ENCODE measurements around the gene LCN6. TPM values are rescaled to one million over a fixed set of nuclear protein-coding genes. Genes with fewer than 3 reads are reported as not detected.

The LCN6 gene
- total and polyA plus RNA-seq, 2 donors (not counting 1 experiment from before 2014, with no cell fraction given) = 0.18 TPM; not detected in 1

- Histone ChIP-seq H3K4me1 (ENCODE audit: control insufficient read depth in 2 of 2, insufficient read depth in 2 of 2, low read length in 2 of 2) (peaks cover 18 to 27% of the 10 kb centered on the region in 2 donors), H3K27ac (ENCODE audit: low read length in 2 of 2) (peak within 1 kb of the TSS; percentile 97 to 99), H3K4me2 (replicated peaks; ENCODE audit: low read depth, low read length, poor library complexity, severe bottlenecking) (peak within 1 kb of the TSS; percentile 100), H3K9me3 (ENCODE audit: control extremely low read depth in 1 of 3, control insufficient read depth in 2 of 3, insufficient read depth in 1 of 3, low read length in 2 of 3) (no peaks in the 10 kb centered on the region), H3K9ac (ENCODE audit: low read length) (peak within 1 kb of the TSS; percentile 93), H3K36me3 (replicated peaks in 1 of 2; ENCODE audit: control extremely low read depth in 1 of 2, control insufficient read depth in 1 of 2, extremely low read depth in 1 of 2, insufficient read depth in 2 of 2, low read length in 1 of 2) (peaks cover 0 to 4% of the 10 kb centered on the region in 2 experiments), H3K79me2 (ENCODE audit: control insufficient read depth, insufficient read depth, low read length) (peaks cover 4% of the 10 kb centered on the region), H3K27me3 (replicated peaks in 1 of 4; ENCODE audit: control extremely low read depth in 1 of 4, control insufficient read depth in 3 of 4, insufficient read depth in 4 of 4, low read length in 3 of 4) (no peaks in the 10 kb centered on the region), H2AFZ (ENCODE audit: insufficient read depth, low read depth, low read length, poor library complexity, severe bottlenecking) (peak within 1 kb of the TSS; percentile 80), H4K20me1 (ENCODE audit: control insufficient read depth, insufficient read depth, low read length, poor library complexity, severe bottlenecking) (peaks cover 12% of the 10 kb centered on the region), H3K4me3 (ENCODE audit: control extremely low read depth in 1 of 5, extremely low read depth in 1 of 5, insufficient read depth in 1 of 5, low read depth in 2 of 5, low read length in 4 of 5) (peak within 1 kb of the TSS in 4 of 5 experiments; percentile 69 to 84 (median 80))
- ChIA-PET POLR2A (interaction anchor here (0.6 to 1.2 kb wide), 6 partner anchors 9 to 244 kb away, joined by 3 to 5 read pairs (median 4); partner anchors contain the start of gene LCN8), CTCF (interaction anchor here (0.6 to 10.5 kb wide), 11 partner anchors 16 to 296 kb away, joined by 3 to 106 read pairs (median 4); partner anchors contain the start of genes FUT7, LCN8, MAN1B1 and RABL6)
- DNase-seq (peak; percentile 99), ATAC-seq (ENCODE audit: low read depth) (peak; percentile 84)
- H3K27ac Mint-ChIP-seq = peak within 1 kb of the TSS; percentile 95
- WGBS (ENCODE audit: insufficient coverage) = under 1% methylated on average over 68 of the region's 70 CpGs
- TF ChIP-seq CTCF (IDR thresholded peaks at IDR 0.05) (no peak), EZH2 (IDR thresholded peaks at IDR 0.05; ENCODE audit: borderline replicate concordance, insufficient read depth, low read depth, low read length, poor library complexity, severe bottlenecking) (no peak)
- peaks cover 23% of the 10 kb centered on the region for H3K4me1 Mint-ChIP-seq
- no peaks in the 10 kb centered on the region for H3K27me3 Mint-ChIP-seq
- H3K4me3 Mint-ChIP-seq = peak within 1 kb of the TSS; percentile 87
- intact Hi-C loops (cut with micrococcal nuclease) = loop anchor here (1.0 to 10.0 kb wide), 10 partner anchors 9 to 814 kb away; partner anchors contain the start of genes ARRDC1, C8G, EDF1 and FBXW5
- no peaks in the 10 kb centered on the region for H3K9me3 Mint-ChIP-seq (ENCODE audit: insufficient read depth)
Observed at GRCh38 chr9:136790640-136791515, 42.6 kb upstream of the LCN6 start, which contains the start of gene TMEM141. TSS of gene TMEM141 (plus strand) at chr9:136791344. CDS start at chr9:136791371, 27 bp downstream.
